HG03469 (cell line): Measurements from ENCODE around the gene STARD13.
"Not testable (repeated sequence)": the region's sequence is repeated elsewhere in the genome, so short reads cannot be mapped to it uniquely, and the experiment has no call there.

ENCODE experiments used
- ATAC-seq: cut with Tn5 transposase; IDR thresholded peaks from one replicate; pipeline ENCODE4 v1.9.1; 2021; ENCODE audit warnings: mild to moderate bottlenecking, moderate library complexity, moderate number of reproducible peaks; ENCODE audit not compliant: unreplicated experiment

The STARD13 gene

GRCh38 chr13:33181264-33181663, 104.3 kb downstream of the STARD13 start:
- ATAC-seq: no peak

GRCh38 chr13:33180122-33180804, 105.3 kb downstream of the STARD13 start:
- ATAC-seq: no peak

GRCh38 chr13:33179463-33179862, 106.1 kb downstream of the STARD13 start:
- no peak for ATAC-seq

GRCh38 chr13:33178209-33178840, 107.2 kb downstream of the STARD13 start:
- ATAC-seq: no peak

- ATAC-seq: not testable (repeated sequence)
These were observed 108.0 kb downstream of the STARD13 start for GRCh38 chr13:33177340-33178208.

- ATAC-seq: no peak
These were observed 109.0 kb downstream of the STARD13 start for GRCh38 chr13:33176526-33176925.

- no peak for ATAC-seq
These were observed 109.6 kb downstream of the STARD13 start for GRCh38 chr13:33175991-33176390.

- ATAC-seq: no peak
These were observed 110.6 kb downstream of the STARD13 start for GRCh38 chr13:33174931-33175330.

- no peak for ATAC-seq
These were observed 111.1 kb downstream of the STARD13 start for GRCh38 chr13:33174491-33174890.

- ATAC-seq: no peak
These were observed 112.6 kb downstream of the STARD13 start for GRCh38 chr13:33172911-33173310.

GRCh38 chr13:33172400-33172799, 113.2 kb downstream of the STARD13 start:
- no peak for ATAC-seq

- ATAC-seq: no peak
These were observed 116.1 kb downstream of the STARD13 start for GRCh38 chr13:33169273-33169980.

GRCh38 chr13:33168321-33168960, 117.1 kb downstream of the STARD13 start:
- no peak for ATAC-seq

GRCh38 chr13:33167491-33167890, 118.1 kb downstream of the STARD13 start:
- no peak for ATAC-seq

GRCh38 chr13:33165787-33166186, 119.8 kb downstream of the STARD13 start:
- no peak for ATAC-seq

GRCh38 chr13:33164331-33164730, 121.2 kb downstream of the STARD13 start:
- no peak for ATAC-seq

GRCh38 chr13:33162725-33163124, 122.8 kb downstream of the STARD13 start:
- ATAC-seq: not testable (repeated sequence)

- ATAC-seq: no peak
These were observed 126.7 kb downstream of the STARD13 start for GRCh38 chr13:33158816-33159215.

- ATAC-seq: no peak
These were observed 127.3 kb downstream of the STARD13 start for GRCh38 chr13:33158271-33158670.

- ATAC-seq: no peak
These were observed 130.6 kb downstream of the STARD13 start for GRCh38 chr13:33154911-33155310.
